Stomach (tissue), 4 donors: Measurements from ENCODE around the gene GABRG3.

Experiments
- CTCF ChIP-seq, 7 experiments: fragments of 450-650 bp in 4 of 7; fragments of 200-600 bp in 3 of 7; sonication (generic) in 3 of 7; IDR thresholded peaks; one replicate each; pipeline ENCODE4 v1.5.1; 2016 to 2019; ENCODE audit warnings: antibody characterized with exemption in 7 of 7, control low read depth in 2 of 7, mild to moderate bottlenecking in 1 of 7
- EP300 ChIP-seq: sonication (generic); formaldehyde crosslinking; IDR thresholded peaks from one replicate; pipeline ENCODE4 v1.6.1; 2017; ENCODE audit warnings: antibody characterized with exemption
- POLR2A ChIP-seq, 4 donors: fragments of 450-650 bp; IDR thresholded peaks; one replicate each; pipeline ENCODE4 v1.6.1; 2016; ENCODE audit warnings: antibody characterized with exemption in 4 of 4, control low read depth in 2 of 4, mild to moderate bottlenecking in 1 of 4, moderate library complexity in 1 of 4
- POLR2AphosphoS5 ChIP-seq, 3 donors: sonication (generic); formaldehyde crosslinking; IDR thresholded peaks; one replicate each; pipeline ENCODE4 v1.6.1; 2016; ENCODE audit warnings: antibody characterized with exemption in 3 of 3

GRCh38 chr15:27238707-27239423 is 267.9 kb downstream of the GABRG3 start:
- TF ChIP-seq EP300 (no peak), POLR2A (IDR thresholded peaks at IDR 0.05) (no peak), CTCF (IDR thresholded peaks at IDR 0.05) (no peak), POLR2AphosphoS5 (IDR thresholded peaks at IDR 0.05) (no peak)
